HG03196 (cell line): Measurements from ENCODE around the gene AGR2.
"Not testable (repeated sequence)": the region's sequence is repeated elsewhere in the genome, so short reads cannot be mapped to it uniquely, and the experiment has no call there.

Experiments
- ATAC-seq: cut with Tn5 transposase; IDR thresholded peaks from one replicate; pipeline ENCODE4 v1.9.1; 2021; ENCODE audit not compliant: unreplicated experiment

The AGR2 gene

GRCh38 chr7:16774986-16775385 lies 29.8 kb downstream of the AGR2 start:
- ATAC-seq, result no peak

- ATAC-seq, result no peak
Observed at GRCh38 chr7:16774294-16774693, 30.5 kb downstream of the AGR2 start.

GRCh38 chr7:16773884-16774283 lies 30.9 kb downstream of the AGR2 start:
- no peak for ATAC-seq

GRCh38 chr7:16773326-16773725 lies 31.5 kb downstream of the AGR2 start:
- ATAC-seq, result no peak

- no peak for ATAC-seq
Observed at GRCh38 chr7:16770657-16771329, 34.0 kb downstream of the AGR2 start.

- not testable (repeated sequence) for ATAC-seq
Observed at GRCh38 chr7:16769994-16770393, 34.8 kb downstream of the AGR2 start.

GRCh38 chr7:16765436-16765859 lies 39.4 kb downstream of the AGR2 start:
- no peak for ATAC-seq

- ATAC-seq, result no peak
Observed at GRCh38 chr7:16764942-16765341, 39.9 kb downstream of the AGR2 start.

GRCh38 chr7:16762177-16762576 lies 42.6 kb downstream of the AGR2 start:
- ATAC-seq, result no peak

- ATAC-seq, result no peak
Observed at GRCh38 chr7:16759840-16760239, 45.0 kb downstream of the AGR2 start.

- ATAC-seq, result no peak
Observed at GRCh38 chr7:16758631-16759611, 45.9 kb downstream of the AGR2 start.

- ATAC-seq, result no peak
Observed at GRCh38 chr7:16758036-16758435, 46.8 kb downstream of the AGR2 start.

GRCh38 chr7:16755397-16755796 lies 49.4 kb downstream of the AGR2 start:
- ATAC-seq, result no peak

- ATAC-seq, result no peak
Observed at GRCh38 chr7:16754856-16755317, 49.9 kb downstream of the AGR2 start.

- ATAC-seq, result no peak
Observed at GRCh38 chr7:16753932-16754855, 50.6 kb downstream of the AGR2 start.

GRCh38 chr7:16753102-16753931 lies 51.5 kb downstream of the AGR2 start, which contains the start of gene TSPAN13:
TSS of gene TSPAN13 (plus strand) at chr7:16753755. CDS start at chr7:16753968, 213 bp downstream.
- no peak for ATAC-seq

GRCh38 chr7:16747102-16747501 lies 57.7 kb downstream of the AGR2 start:
- no peak for ATAC-seq

- ATAC-seq, result no peak
Observed at GRCh38 chr7:16745645-16746044, 59.2 kb downstream of the AGR2 start.

- ATAC-seq, result no peak
Observed at GRCh38 chr7:16744518-16745250, 60.1 kb downstream of the AGR2 start.
